Central memory CD8-positive, alpha-beta T cell (primary cell): Measurements from ENCODE around the gene FLAD1.
A peak's percentile ranks its signal among the peaks of the same experiment; 100 is the strongest.
"Not testable (repeated sequence)": the region's sequence is repeated elsewhere in the genome, so short reads cannot be mapped to it uniquely, and the experiment has no call there.

Experiments used
- ATAC-seq: fragments of 150-1000 bp; cut with Tn5 transposase; replicated peaks from 2 replicates; pipeline ENCODE4 v1.10.0; 2022; ENCODE audit warnings: mild to moderate bottlenecking, moderate FRiP score, moderate number of reproducible peaks; ENCODE audit not compliant: poor library complexity, severe bottlenecking; ENCODE audit errors: extremely low read depth
- DNase-seq, 2 donors: peaks; one replicate each; pipeline ENCODE4 v3.0.0; 2021; ENCODE audit warnings: low spot score in 2 of 2
- H3K27ac Mint-ChIP-seq: one replicate; pipeline ENCODE4 v1.8.0; 2022; ENCODE audit warnings: low read depth, mild to moderate bottlenecking, moderate library complexity, mixed read lengths
- H3K27me3 Mint-ChIP-seq: one replicate; pipeline ENCODE4 v1.8.0; 2022; ENCODE audit warnings: mixed read lengths
- H3K36me3 Mint-ChIP-seq: one replicate; pipeline ENCODE4 v1.8.0; 2022; ENCODE audit warnings: mild to moderate bottlenecking, moderate library complexity, mixed read lengths; ENCODE audit not compliant: insufficient read depth
- H3K4me1 Mint-ChIP-seq: one replicate; pipeline ENCODE4 v1.8.0; 2022; ENCODE audit warnings: mixed read lengths
- H3K4me3 Mint-ChIP-seq: one replicate; pipeline ENCODE4 v1.8.0; 2022; ENCODE audit warnings: mild to moderate bottlenecking, moderate library complexity, mixed read lengths
- H3K9me3 Mint-ChIP-seq: one replicate; pipeline ENCODE4 v1.8.0; 2022; ENCODE audit warnings: mixed read lengths

FLAD1 gene

DNA sequence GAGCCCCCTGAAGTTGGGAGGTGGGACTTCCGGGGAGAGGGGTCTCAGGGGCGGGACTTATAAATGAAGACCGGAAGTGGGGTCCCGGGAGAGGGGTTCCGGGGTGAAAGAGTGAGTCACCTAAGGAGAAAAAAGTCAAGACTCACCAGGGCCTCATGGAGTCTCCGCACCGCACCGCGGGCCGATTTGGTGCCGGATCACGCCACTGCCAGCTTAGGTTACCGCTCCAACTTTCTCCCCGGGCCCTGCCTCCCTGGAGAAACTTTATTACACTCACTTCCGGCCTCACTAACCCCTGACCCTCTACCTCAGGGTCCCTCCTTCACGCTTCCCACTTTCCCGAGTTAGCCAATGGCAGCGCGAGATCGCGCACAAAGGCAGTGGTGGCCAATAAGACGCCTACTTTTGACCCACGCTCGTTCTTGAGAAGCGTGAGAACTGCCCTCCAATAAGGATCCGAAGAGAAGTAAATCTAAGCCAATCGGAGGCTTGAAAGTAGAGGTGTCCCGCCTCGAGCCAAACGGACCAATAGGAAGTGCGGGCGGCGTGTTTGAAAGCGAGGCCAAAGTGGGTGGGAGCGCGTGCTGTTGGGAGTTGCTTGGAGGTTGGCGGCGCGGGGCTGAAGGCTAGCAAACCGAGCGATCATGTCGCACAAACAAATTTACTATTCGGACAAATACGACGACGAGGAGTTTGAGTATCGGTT lies 8.9 kb upstream of the FLAD1 start, which contains the start of gene CKS1B:
Gene CKS1B, plus strand, starts transcription at position 580 of the 706 bp plus-strand sequence. Its CDS starts 65 bp downstream, at position 645.
- no peaks in the 10 kb centered on the region for H3K27me3 Mint-ChIP-seq
- H3K36me3 Mint-ChIP-seq: peaks cover 2% of the 10 kb centered on the region
- peaks cover 29% of the 10 kb centered on the region for H3K4me1 Mint-ChIP-seq
- DNase-seq (peak; percentile 97 to 99), ATAC-seq (peak; percentile 88)
- no peak within 1 kb of the TSS for H3K27ac Mint-ChIP-seq
- H3K4me3 Mint-ChIP-seq: no peak within 1 kb of the TSS
- no peaks in the 10 kb centered on the region for H3K9me3 Mint-ChIP-seq

DNA sequence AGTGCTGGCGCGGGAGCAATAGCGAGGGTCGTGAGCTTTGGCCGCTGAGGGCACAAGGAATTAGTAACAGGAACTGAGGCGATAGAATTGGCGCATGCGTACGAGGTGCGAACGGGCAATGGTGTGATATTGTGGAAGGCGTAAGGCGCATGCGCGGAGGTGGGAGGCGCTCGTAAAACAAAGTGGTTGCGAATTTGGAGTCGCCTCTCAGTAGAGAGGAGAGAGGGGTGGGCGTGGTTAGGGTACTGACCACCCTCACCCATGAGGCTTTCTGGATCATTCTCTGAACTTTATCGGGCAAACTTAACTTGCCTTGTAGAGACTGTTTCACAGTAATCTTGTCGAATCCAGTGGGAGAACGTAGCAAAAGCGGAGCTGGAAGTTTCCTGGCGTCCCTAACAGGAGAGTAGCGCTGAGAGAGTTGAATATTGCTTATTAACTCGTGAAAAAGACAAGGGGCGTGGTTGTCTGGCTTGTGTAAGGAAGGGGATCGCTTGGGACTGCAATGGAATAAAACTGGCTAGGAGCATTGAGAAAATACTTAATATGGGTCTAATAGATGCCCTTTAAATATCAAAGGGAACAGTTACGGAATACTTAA lies 8.2 kb upstream of the FLAD1 start:
- H3K9me3 Mint-ChIP-seq: no peaks in the 10 kb centered on the region
- H3K4me1 Mint-ChIP-seq: peaks cover 24% of the 10 kb centered on the region
- no peak overlapping the region for H3K4me3 Mint-ChIP-seq
- H3K36me3 Mint-ChIP-seq: peaks cover 2% of the 10 kb centered on the region
- H3K27me3 Mint-ChIP-seq: no peaks in the 10 kb centered on the region
- DNase-seq: peak in 1 of 2 donors; percentile 92
- peak; percentile 49 for ATAC-seq
- H3K27ac Mint-ChIP-seq: no peak overlapping the region

DNA sequence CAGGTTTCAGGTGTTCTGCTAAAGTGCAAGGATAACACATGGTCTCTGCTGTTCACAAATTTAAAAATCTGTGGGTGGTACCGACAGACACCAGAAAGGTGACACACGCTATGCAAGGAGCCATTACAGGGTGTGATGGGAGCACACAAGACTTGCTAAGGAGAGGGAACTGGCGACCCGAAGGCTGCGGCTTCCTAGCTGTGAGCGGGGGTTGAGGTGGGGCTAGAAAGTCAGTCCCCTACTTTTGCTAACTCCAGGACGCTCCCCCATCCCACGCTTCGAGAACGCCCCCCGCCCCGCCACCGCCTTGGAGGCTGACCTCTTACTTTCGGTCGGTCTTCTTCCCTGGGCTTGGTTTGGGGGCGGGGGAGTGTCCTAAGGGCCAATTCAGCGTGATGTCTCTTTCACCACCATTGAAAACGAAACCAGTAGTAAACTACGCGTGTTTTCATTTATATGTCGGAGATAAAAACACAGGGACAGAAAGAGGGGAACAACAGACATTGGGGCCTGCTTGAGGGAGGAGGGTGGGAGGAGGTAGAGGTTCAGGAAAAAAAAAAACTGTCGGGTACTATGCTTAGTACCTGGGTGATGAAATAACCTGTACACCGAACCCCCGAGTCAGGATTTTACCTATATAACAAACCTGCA lies 7.6 kb upstream of the FLAD1 start:
- Mint-ChIP-seq H3K4me1 (peaks cover 24% of the 10 kb centered on the region), H3K27ac (no peak overlapping the region), H3K36me3 (peaks cover 2% of the 10 kb centered on the region), H3K27me3 (no peaks in the 10 kb centered on the region), H3K9me3 (no peaks in the 10 kb centered on the region), H3K4me3 (no peak overlapping the region)
- DNase-seq (no peak), ATAC-seq (no peak)

DNA sequence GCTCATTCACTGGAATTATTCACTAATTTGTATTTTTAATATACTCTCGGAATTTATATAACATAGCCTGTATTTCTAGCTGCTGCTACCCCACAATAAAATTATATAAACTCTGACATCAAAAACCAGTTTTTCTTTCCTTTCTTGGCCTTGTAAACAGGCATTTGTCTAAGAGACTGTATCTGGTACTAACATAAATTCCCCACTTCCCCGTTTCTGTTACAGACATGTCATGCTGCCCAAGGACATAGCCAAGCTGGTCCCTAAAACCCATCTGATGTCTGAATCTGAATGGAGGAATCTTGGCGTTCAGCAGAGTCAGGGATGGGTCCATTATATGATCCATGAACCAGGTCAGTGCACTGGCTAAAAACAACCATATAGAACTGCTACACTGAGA lies 5.4 kb upstream of the FLAD1 start:
- H3K9me3 Mint-ChIP-seq, H3K4me1 Mint-ChIP-seq, H3K36me3 Mint-ChIP-seq, H3K4me3 Mint-ChIP-seq, H3K27me3 Mint-ChIP-seq, ATAC-seq, H3K27ac Mint-ChIP-seq, DNase-seq: not testable (repeated sequence)

DNA sequence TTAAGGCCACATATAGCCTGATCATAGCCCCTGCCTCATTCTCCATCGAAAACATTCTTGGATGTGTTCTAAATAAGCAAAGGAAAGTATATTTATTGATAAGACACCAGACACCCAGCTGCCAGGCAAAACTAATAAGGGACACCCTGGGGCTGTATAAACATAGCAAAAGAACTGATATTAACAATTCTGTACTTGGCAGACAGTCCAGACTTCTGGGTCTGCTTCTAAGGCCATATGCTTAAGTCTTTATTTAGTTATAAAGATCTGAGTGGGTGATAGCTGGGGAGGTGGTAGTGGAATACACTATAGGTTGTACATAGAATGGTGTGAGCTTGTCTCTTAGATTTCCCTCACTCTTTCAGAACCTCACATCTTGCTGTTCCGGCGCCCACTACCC lies 4.8 kb upstream of the FLAD1 start:
- no peaks in the 10 kb centered on the region for H3K4me1 Mint-ChIP-seq
- H3K4me3 Mint-ChIP-seq: no peak overlapping the region
- no peak for DNase-seq
- H3K36me3 Mint-ChIP-seq: no peaks in the 10 kb centered on the region
- no peaks in the 10 kb centered on the region for H3K9me3 Mint-ChIP-seq
- H3K27ac Mint-ChIP-seq: no peak overlapping the region
- no peak for ATAC-seq
- no peaks in the 10 kb centered on the region for H3K27me3 Mint-ChIP-seq

DNA sequence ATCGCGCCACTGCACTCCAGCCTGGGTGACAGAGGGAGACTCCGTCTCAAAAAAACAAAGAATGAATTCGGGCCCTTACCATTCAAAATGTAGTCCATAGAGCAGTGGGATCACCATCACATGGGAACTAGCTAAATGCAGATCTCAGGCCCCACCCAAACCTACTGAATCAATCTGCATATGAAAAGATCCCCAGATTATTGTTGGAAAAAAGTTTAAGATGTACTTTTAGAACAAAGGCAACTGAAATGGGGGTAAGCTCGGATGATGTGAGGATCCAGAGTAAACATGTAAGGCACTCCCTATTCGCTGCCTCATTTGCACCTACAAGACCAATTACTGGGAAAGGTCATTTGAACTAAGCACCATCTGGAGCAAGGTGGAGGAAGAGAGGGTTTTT lies 803 bp upstream of the FLAD1 start:
- no peaks in the 10 kb centered on the region for H3K4me1 Mint-ChIP-seq
- peaks cover 10% of the 10 kb centered on the region for H3K36me3 Mint-ChIP-seq
- DNase-seq: no peak
- ATAC-seq: no peak
- no peaks in the 10 kb centered on the region for H3K27me3 Mint-ChIP-seq
- no peaks in the 10 kb centered on the region for H3K9me3 Mint-ChIP-seq
- H3K4me3 Mint-ChIP-seq: no peak overlapping the region
- H3K27ac Mint-ChIP-seq: no peak overlapping the region

DNA sequence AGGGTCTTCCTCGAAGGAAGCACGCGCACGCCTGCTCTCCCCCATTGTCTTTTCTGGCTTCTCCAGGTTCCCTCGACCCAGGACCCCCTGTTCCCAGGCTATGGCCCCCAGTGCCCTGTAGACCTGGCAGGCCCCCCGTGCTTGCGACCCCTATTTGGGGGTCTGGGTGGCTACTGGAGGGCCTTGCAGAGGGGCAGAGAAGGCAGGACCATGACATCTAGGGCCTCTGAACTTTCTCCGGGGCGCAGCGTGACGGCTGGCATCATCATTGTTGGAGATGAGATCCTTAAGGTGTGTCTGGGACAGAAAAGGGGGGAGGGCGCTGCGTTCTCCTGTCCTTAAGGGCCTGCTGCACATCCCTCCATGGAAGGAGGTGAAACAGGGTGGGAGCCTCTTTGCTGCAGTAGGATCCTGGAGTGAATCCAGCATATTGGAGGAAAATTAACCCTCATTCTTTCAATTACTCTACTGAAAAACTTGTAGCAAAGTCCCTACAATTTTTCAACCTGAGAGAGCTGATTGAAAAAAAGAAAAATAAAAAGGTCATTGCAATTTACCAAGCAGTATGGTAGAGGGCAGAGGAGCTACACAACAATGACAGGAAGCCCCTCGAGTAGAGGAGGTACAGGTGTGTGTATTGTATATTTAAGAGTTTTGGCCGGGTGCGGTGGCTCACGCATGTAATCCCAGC lies 777 bp downstream of the FLAD1 start:
- no peak for DNase-seq
- no peak overlapping the region for H3K4me3 Mint-ChIP-seq
- peaks cover 22% of the 10 kb centered on the region for H3K36me3 Mint-ChIP-seq
- H3K9me3 Mint-ChIP-seq: no peaks in the 10 kb centered on the region
- peaks cover 2% of the 10 kb centered on the region for H3K4me1 Mint-ChIP-seq
- H3K27ac Mint-ChIP-seq: no peak overlapping the region
- no peak for ATAC-seq
- no peaks in the 10 kb centered on the region for H3K27me3 Mint-ChIP-seq

DNA sequence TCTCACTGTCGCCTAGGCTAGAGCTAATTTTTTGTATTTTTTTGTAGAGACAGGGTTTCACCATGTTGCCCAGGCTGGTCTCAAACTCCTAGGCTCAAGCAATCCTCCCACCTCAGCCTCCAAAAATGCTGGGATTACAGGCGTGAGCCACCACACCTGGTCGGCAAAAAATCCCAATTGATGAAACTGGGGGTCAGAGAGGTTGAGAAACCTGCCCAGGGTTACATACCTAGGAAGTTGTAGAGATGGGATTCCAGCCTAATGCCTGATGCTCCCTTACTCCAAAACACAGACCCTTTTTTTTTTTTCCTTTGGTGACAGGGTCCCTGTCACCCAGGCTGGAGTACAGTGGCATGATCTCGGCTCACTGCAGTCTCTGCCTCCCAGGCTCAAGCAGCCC lies 3.6 kb downstream of the FLAD1 start:
- Mint-ChIP-seq H3K4me1 (peaks cover 14% of the 10 kb centered on the region), H3K36me3 (peaks cover 32% of the 10 kb centered on the region)
- not testable (repeated sequence) for H3K27ac Mint-ChIP-seq, ATAC-seq, H3K27me3 Mint-ChIP-seq, H3K9me3 Mint-ChIP-seq, H3K4me3 Mint-ChIP-seq, DNase-seq

DNA sequence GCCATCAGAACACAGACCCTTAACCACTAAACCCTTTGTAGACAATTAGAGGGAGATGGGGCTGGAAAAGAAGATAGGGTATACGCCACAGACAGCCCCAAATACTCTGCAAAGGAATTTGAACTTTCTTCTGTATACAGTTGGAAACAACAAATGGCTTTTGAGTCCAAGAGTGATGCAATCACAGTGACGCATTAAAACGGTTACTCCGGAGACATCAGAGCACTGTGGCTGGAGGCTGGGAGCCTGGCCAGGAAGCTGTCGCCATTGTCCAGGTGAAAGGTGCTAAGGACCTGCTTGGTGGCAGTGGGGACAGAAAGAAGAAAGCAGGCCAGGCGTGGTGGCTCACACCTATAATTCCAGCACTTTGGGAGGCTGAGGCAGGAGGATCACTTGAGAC lies 4.2 kb downstream of the FLAD1 start:
- no peak for DNase-seq
- Mint-ChIP-seq H3K9me3 (no peaks in the 10 kb centered on the region), H3K4me1 (peaks cover 14% of the 10 kb centered on the region), H3K36me3 (peaks cover 32% of the 10 kb centered on the region), H3K4me3 (no peak overlapping the region), H3K27ac (no peak overlapping the region), H3K27me3 (no peaks in the 10 kb centered on the region)
- ATAC-seq: no peak

DNA sequence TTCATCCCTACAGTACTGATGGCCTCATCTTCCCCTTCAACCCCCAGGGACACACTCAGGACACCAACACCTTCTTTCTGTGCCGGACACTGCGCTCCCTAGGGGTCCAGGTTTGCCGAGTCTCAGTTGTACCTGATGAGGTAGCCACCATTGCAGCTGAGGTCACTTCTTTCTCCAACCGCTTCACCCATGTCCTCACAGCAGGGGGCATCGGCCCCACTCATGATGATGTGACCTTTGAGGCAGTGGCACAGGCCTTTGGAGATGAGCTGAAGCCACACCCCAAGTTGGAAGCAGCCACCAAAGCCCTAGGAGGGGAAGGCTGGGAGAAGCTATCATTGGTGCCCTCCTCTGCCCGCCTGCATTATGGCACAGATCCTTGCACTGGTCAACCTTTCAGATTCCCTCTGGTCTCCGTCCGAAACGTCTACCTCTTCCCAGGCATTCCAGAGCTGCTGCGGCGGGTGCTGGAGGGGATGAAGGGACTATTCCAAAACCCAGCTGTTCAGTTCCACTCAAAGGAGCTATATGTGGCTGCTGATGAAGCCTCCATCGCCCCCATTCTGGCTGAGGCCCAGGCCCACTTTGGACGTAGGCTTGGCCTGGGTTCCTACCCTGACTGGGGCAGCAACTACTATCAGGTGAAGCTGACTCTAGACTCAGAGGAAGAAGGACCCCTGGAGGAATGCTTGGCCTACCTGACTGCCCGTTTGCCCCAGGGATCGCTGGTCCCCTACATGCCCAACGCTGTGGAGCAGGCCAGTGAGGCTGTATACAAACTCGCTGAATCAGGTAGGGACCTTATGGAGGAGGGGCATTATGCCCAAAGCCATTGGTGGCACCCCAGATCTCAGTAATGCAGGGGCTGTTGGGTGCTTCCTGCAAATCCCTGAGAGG lies 5.2 kb downstream of the FLAD1 start:
- ATAC-seq: no peak
- Mint-ChIP-seq H3K27ac (no peak overlapping the region), H3K9me3 (no peaks in the 10 kb centered on the region), H3K4me3 (no peak overlapping the region), H3K4me1 (peaks cover 14% of the 10 kb centered on the region), H3K36me3 (peaks cover 32% of the 10 kb centered on the region), H3K27me3 (no peaks in the 10 kb centered on the region)
- DNase-seq: no peak

DNA sequence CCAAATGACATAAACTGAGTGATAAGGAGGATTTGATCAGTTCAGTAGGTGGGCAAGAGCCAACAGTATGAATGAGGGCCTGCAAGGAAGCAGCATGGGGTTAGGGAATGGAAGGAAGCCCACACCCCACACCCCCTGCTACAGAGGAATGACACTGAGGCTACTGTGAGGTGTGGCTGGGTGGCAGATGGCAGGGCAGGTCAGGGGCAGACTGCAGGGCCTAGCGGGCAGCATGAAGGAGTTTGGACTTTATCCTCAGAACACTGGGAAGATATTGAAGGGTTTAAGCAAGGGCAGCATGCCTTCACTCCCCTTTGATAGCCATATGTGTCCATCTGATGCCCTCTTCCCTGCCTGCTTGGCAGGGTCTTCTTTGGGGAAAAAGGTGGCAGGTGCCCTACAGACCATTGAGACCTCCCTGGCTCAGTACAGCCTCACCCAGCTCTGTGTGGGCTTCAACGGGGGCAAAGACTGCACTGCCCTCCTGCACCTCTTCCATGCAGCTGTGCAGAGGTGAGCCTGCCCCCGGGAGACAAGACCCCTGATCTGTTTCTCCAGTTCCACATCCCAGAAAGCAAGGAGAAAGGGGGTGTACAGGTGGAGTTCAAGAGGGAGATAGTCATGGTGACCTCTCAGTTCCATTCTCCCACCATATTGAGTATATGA lies 6.2 kb downstream of the FLAD1 start:
- H3K27me3 Mint-ChIP-seq: no peaks in the 10 kb centered on the region
- no peak for DNase-seq
- ATAC-seq: no peak
- peaks cover 33% of the 10 kb centered on the region for H3K36me3 Mint-ChIP-seq
- no peaks in the 10 kb centered on the region for H3K9me3 Mint-ChIP-seq
- no peak overlapping the region for H3K4me3 Mint-ChIP-seq
- H3K27ac Mint-ChIP-seq: no peak overlapping the region
- H3K4me1 Mint-ChIP-seq: peaks cover 14% of the 10 kb centered on the region
